SU-DHL-6 (cell line): Measurements from ENCODE around the gene LCP2.

Experiments used
- CTCF ChIP-seq: fragments of 200-600 bp; sonication (generic); IDR thresholded peaks from one replicate; pipeline ENCODE4 v1.5.1; 2017; ENCODE audit warnings: antibody characterized with exemption, mild to moderate bottlenecking, low read length, moderate library complexity; ENCODE audit not compliant: insufficient read depth, poor library complexity, severe bottlenecking
- EZH2phosphoT487 ChIP-seq: fragments of 200-600 bp; sonication (generic), shearing (Covaris generic); conservative IDR thresholded peaks from 2 replicates; pipeline ENCODE4 v1.6.1; 2018; ENCODE audit warnings: mild to moderate bottlenecking, antibody characterized with exemption, low read length, moderate library complexity, mixed read lengths

- TF ChIP-seq CTCF (no peak), EZH2phosphoT487 (no peak)
These were observed 8.5 kb downstream of the LCP2 start for GRCh38 chr5:170289121-170289520.
